Liver (tissue), 9 donors: ENCODE measurements around the gene EVA1B. TPM values are rescaled to one million over a fixed set of nuclear protein-coding genes. Genes with fewer than 3 reads are reported as not detected.

Experiments used
- DNase-seq: peaks from one replicate; pipeline ENCODE4 v3.0.0-alpha.2; 2017; ENCODE audit warnings: low spot score
- H3K27ac ChIP-seq, 2 donors: one replicate each; pipeline ENCODE4 v1.7.0; 2013; ENCODE audit warnings: inconsistent platforms in 2 of 2, low read length in 2 of 2, control low read depth in 1 of 2, low read depth in 1 of 2, mild to moderate bottlenecking in 1 of 2
- H3K27me3 ChIP-seq, 4 donors: one replicate each; pipeline versions ENCODE4 v1.6.1 to v1.7.0; 2013; ENCODE audit warnings: low read length in 3 of 4, inconsistent platforms in 1 of 4, mild to moderate bottlenecking in 1 of 4, moderate library complexity in 1 of 4; ENCODE audit not compliant: control insufficient read depth in 4 of 4, insufficient read depth in 4 of 4
- H3K36me3 ChIP-seq, 4 donors: one replicate each; pipeline versions ENCODE4 v1.6.1 to v1.7.0; 2013; ENCODE audit warnings: low read length in 3 of 4, mild to moderate bottlenecking in 3 of 4, low read depth in 1 of 4, moderate library complexity in 1 of 4; ENCODE audit not compliant: control insufficient read depth in 4 of 4, insufficient read depth in 3 of 4
- H3K4me1 ChIP-seq, 4 donors: one replicate each; pipeline versions ENCODE4 v1.6.1 to v1.7.0; 2013; ENCODE audit warnings: low read length in 3 of 4, mild to moderate bottlenecking in 3 of 4, moderate library complexity in 1 of 4; ENCODE audit not compliant: control insufficient read depth in 4 of 4, insufficient read depth in 4 of 4
- H3K4me3 ChIP-seq, 3 donors: one replicate each; pipeline versions ENCODE4 v1.6.1 to v1.7.0; 2013; ENCODE audit warnings: low read length in 3 of 3, control low read depth in 1 of 3, low read depth in 1 of 3, mild to moderate bottlenecking in 1 of 3
- H3K9ac ChIP-seq, 2 donors: one replicate each; pipeline ENCODE4 v1.7.0; 2013; ENCODE audit warnings: low read length in 2 of 2, mild to moderate bottlenecking in 2 of 2, moderate library complexity in 2 of 2, control low read depth in 1 of 2, low read depth in 1 of 2
- H3K9me3 ChIP-seq, 4 donors: one replicate each; pipeline versions ENCODE4 v1.6.1 to v1.7.0; 2013; ENCODE audit warnings: low read length in 3 of 4; ENCODE audit not compliant: control insufficient read depth in 4 of 4
- ATF3 ChIP-seq: IDR thresholded peaks from 2 replicates; pipeline ENCODE4 v1.6.1; 2016; ENCODE audit warnings: antibody characterized with exemption
- CTCF ChIP-seq: fragments of 150-350 bp; IDR thresholded peaks from 2 replicates; pipeline ENCODE4 v1.5.1; 2017; ENCODE audit warnings: improper control_type of control experiment, low read depth, low read length; ENCODE audit not compliant: missing input control
- EGR1 ChIP-seq, 2 donors: IDR thresholded peaks; 2 replicates each; pipeline ENCODE4 v1.6.1; 2016 to 2018; ENCODE audit warnings: antibody characterized with exemption in 2 of 2, low read depth in 2 of 2
- FOXA1 ChIP-seq: IDR thresholded peaks from 2 replicates; pipeline ENCODE4 v1.6.1; 2016; ENCODE audit warnings: antibody characterized with exemption
- FOXA2 ChIP-seq: IDR thresholded peaks from 2 replicates; pipeline ENCODE4 v1.6.1; 2016; ENCODE audit warnings: antibody characterized with exemption
- GABPA ChIP-seq, 2 donors: IDR thresholded peaks in 1 of 2; conservative IDR thresholded peaks in 1 of 2; 2 replicates each; pipeline ENCODE4 v1.6.1; 2016; ENCODE audit warnings: antibody characterized with exemption in 2 of 2, mild to moderate bottlenecking in 1 of 2, moderate library complexity in 1 of 2
- HNF4A ChIP-seq, 2 donors: conservative IDR thresholded peaks; 2 replicates each; pipeline ENCODE4 v1.6.1; 2016; ENCODE audit warnings: antibody characterized with exemption in 2 of 2, mild to moderate bottlenecking in 2 of 2
- HNF4G ChIP-seq: IDR thresholded peaks from 2 replicates; pipeline ENCODE4 v1.6.1; 2016; ENCODE audit warnings: antibody characterized with exemption
- JUND ChIP-seq, 2 donors: IDR thresholded peaks; 2 replicates each; pipeline ENCODE4 v1.6.1; 2016; ENCODE audit warnings: antibody characterized with exemption in 2 of 2
- MAX ChIP-seq: IDR thresholded peaks from 2 replicates; pipeline ENCODE4 v1.6.1; 2016; ENCODE audit warnings: antibody characterized with exemption
- NR2F2 ChIP-seq: IDR thresholded peaks from 2 replicates; pipeline ENCODE4 v1.6.1; 2016; ENCODE audit warnings: antibody characterized with exemption
- RAD21 ChIP-seq, 2 donors: IDR thresholded peaks; 2 replicates each; pipeline ENCODE4 v1.6.1; 2016; ENCODE audit warnings: antibody characterized with exemption in 2 of 2, mild to moderate bottlenecking in 2 of 2
- RXRA ChIP-seq, 2 donors: IDR thresholded peaks; 2 replicates each; pipeline ENCODE4 v1.6.1; 2017 to 2018; ENCODE audit warnings: antibody characterized with exemption in 2 of 2, mild to moderate bottlenecking in 1 of 2
- SP1 ChIP-seq: IDR thresholded peaks from 2 replicates; pipeline ENCODE4 v1.6.1; 2018; ENCODE audit warnings: antibody characterized with exemption, mild to moderate bottlenecking
- TAF1 ChIP-seq: conservative IDR thresholded peaks from 2 replicates; pipeline ENCODE4 v1.6.1; 2016; ENCODE audit warnings: antibody characterized with exemption, mild to moderate bottlenecking
- YY1 ChIP-seq: IDR thresholded peaks from 2 replicates; pipeline ENCODE4 v1.6.1; 2016; ENCODE audit warnings: antibody characterized with exemption, mild to moderate bottlenecking
- WGBS: extraction: QIAGEN DNeasy Blood & Tissue Kit; methylation state at CpG from one replicate; pipeline ENCODE4 v1.1.7; 2013; 5-methylcytosine and 5-hydroxymethylcytosine counted together
- polyA plus RNA-seq, 2 donors: library from polyadenylated mRNA; stranded (reverse) in 1 of 2; unstranded in 1 of 2; fragments of 200-250 nt in 1 of 2; fragments of >200 nt in 1 of 2; fragmentation: Nextera tagmentation in 1 of 2; extraction: Ambion mirVana in 1 of 2; gene quantifications; one replicate each; pipeline versions ENCODE4 v1.2.1 to v1.2.3, GENCODE V29; 2013 to 2015
- total RNA-seq, 2 donors: library from RNA; depleted of rRNA; stranded (reverse); fragments of >200 nt; gene quantifications; one replicate each; pipeline ENCODE4 v1.2.3, GENCODE V29; 2014
- TF ChIP-seq, protein P1 (sequence below): IDR thresholded peaks from 2 replicates; pipeline ENCODE4 v1.6.1; 2016; ENCODE audit warnings: antibody characterized with exemption
- donor health status: healthy.
- donor health status: healthy.
- donor health status: healthy.
- donor health status: healthy.
- donor health status: healthy.

Gene EVA1B
- total and polyA plus RNA-seq, 4 donors, result 3.3 to 22.7 (median 8.4) TPM

DNA sequence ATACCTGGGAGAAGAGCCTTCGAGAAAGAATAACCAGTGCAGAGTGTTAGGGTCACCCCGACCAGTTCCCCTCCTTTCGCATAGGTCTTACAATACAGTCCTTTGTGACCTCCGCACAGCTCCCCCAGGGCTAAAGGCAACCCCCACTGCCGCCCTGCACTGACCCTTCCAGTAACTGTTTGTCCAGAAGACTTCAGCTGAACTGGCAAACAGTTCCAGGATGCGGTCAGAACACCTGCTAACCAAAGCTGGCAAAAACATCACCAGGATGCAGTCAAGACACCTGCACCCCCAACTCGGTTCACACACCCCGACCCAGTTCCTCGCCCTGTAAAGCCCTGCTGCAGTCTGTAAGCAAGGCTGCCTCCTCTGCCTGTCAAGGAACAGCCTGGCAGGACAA is 6.4 kb upstream of the EVA1B start:
- TF ChIP-seq, protein P1, sequence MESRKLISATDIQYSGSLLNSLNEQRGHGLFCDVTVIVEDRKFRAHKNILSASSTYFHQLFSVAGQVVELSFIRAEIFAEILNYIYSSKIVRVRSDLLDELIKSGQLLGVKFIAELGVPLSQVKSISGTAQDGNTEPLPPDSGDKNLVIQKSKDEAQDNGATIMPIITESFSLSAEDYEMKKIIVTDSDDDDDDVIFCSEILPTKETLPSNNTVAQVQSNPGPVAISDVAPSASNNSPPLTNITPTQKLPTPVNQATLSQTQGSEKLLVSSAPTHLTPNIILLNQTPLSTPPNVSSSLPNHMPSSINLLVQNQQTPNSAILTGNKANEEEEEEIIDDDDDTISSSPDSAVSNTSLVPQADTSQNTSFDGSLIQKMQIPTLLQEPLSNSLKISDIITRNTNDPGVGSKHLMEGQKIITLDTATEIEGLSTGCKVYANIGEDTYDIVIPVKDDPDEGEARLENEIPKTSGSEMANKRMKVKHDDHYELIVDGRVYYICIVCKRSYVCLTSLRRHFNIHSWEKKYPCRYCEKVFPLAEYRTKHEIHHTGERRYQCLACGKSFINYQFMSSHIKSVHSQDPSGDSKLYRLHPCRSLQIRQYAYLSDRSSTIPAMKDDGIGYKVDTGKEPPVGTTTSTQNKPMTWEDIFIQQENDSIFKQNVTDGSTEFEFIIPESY, result no peak
- no peak for TF ChIP-seq RAD21 (IDR thresholded peaks at IDR 0.05)
- TF ChIP-seq RXRA (IDR thresholded peaks at IDR 0.05), result no peak
- no peak for TF ChIP-seq NR2F2
- TF ChIP-seq SP1, result no peak
- TF ChIP-seq JUND (IDR thresholded peaks at IDR 0.05), result no peak
- H3K9me3 ChIP-seq, result no peaks in the 10 kb centered on the region
- no peaks in the 10 kb centered on the region for H3K4me1 ChIP-seq
- no peak for DNase-seq
- 94% methylated on average over 9 of the region's 9 CpGs for WGBS
- no peak overlapping the region for H3K27ac ChIP-seq
- H3K4me3 ChIP-seq, result no peak overlapping the region
- H3K27me3 ChIP-seq, result no peaks in the 10 kb centered on the region
- no peak overlapping the region for H3K9ac ChIP-seq
- no peaks in the 10 kb centered on the region for H3K36me3 ChIP-seq

- no peak for DNase-seq
- Histone ChIP-seq H3K4me3 (no peak overlapping the region), H3K27me3 (no peaks in the 10 kb centered on the region), H3K9me3 (no peaks in the 10 kb centered on the region), H3K9ac (no peak overlapping the region), H3K4me1 (peaks cover 4 to 8% (median 4%) of the 10 kb centered on the region in 4 donors), H3K36me3 (no peaks in the 10 kb centered on the region), H3K27ac (no peak overlapping the region)
- TF ChIP-seq NR2F2 (peak; percentile 30), SP1 (no peak)
- 78% methylated on average over 6 of the region's 6 CpGs for WGBS
Measured at GRCh38 chr1:36328713-36329112, 5.3 kb upstream of the EVA1B start.

DNA sequence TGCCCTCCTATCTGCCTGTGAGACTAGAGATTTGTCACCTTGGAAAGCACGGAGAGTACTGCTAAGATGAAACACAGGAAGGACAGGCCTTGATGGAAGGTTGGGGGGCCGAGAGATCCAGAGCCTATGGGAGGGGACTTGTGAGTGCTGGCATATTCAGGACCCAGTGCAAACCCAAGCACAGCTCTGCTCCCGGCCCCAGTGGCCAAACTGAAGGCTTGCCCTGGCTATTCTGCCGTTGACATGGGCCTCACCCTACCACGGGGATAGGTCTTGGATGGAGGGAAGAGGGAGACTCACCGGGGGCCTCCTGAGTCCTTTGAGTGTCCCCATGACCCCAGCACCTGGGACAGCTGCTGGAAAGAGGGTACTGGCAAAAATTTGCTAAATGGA is 4.6 kb upstream of the EVA1B start:
- H3K9me3 ChIP-seq, result no peaks in the 10 kb centered on the region
- H3K36me3 ChIP-seq, result no peaks in the 10 kb centered on the region
- no peak for DNase-seq
- 92% methylated on average over 6 of the region's 6 CpGs for WGBS
- H3K27ac ChIP-seq, result no peak overlapping the region
- no peak overlapping the region for H3K4me3 ChIP-seq
- H3K4me1 ChIP-seq, result peaks cover 5 to 13% (median 7%) of the 10 kb centered on the region in 4 donors
- H3K27me3 ChIP-seq, result no peaks in the 10 kb centered on the region
- no peak for TF ChIP-seq FOXA1
- TF ChIP-seq HNF4A (conservative IDR thresholded peaks at IDR 0.05), result no peak
- no peak for TF ChIP-seq HNF4G
- TF ChIP-seq TAF1, result no peak
- no peak for TF ChIP-seq YY1
- TF ChIP-seq JUND (IDR thresholded peaks at IDR 0.05), result no peak
- no peak for TF ChIP-seq RAD21 (IDR thresholded peaks at IDR 0.05)
- H3K9ac ChIP-seq, result no peak overlapping the region

GRCh38 chr1:36327421-36328087 is 4.1 kb upstream of the EVA1B start:
- WGBS, result 94% methylated on average over 9 of the region's 9 CpGs
- Histone ChIP-seq H3K4me3 (no peak overlapping the region), H3K27me3 (no peaks in the 10 kb centered on the region), H3K4me1 (peaks cover 5 to 15% (median 10%) of the 10 kb centered on the region in 4 donors), H3K27ac (no peak overlapping the region), H3K36me3 (no peaks in the 10 kb centered on the region), H3K9me3 (no peaks in the 10 kb centered on the region), H3K9ac (no peak overlapping the region)
- no peak for DNase-seq
- no peak for TF ChIP-seq HNF4G
- no peak for TF ChIP-seq HNF4A (conservative IDR thresholded peaks at IDR 0.05)
- TF ChIP-seq RXRA (IDR thresholded peaks at IDR 0.05), result no peak
- TF ChIP-seq TAF1, result no peak
- TF ChIP-seq FOXA2, result no peak
- no peak for TF ChIP-seq ATF3
- no peak for TF ChIP-seq YY1
- TF ChIP-seq, protein P1, result no peak
- TF ChIP-seq MAX, result no peak
- no peak for TF ChIP-seq EGR1 (IDR thresholded peaks at IDR 0.05; ENCODE audit: low read depth in 2 of 2)
- no peak for TF ChIP-seq SP1
- no peak for TF ChIP-seq RAD21 (IDR thresholded peaks at IDR 0.05)
- no peak for TF ChIP-seq FOXA1
- TF ChIP-seq GABPA (IDR thresholded peaks at IDR 0.05 in 1 of 2, conservative IDR thresholded peaks at IDR 0.05 in 1 of 2), result no peak
- no peak for TF ChIP-seq CTCF
